H9 (cell line): Measurements from ENCODE around the gene GARIN5A. TPM values are rescaled to one million over a fixed set of nuclear protein-coding genes. Genes with fewer than 3 reads are reported as not detected.

Source experiments
- DNase-seq: peaks from one replicate; pipeline ENCODE4 v3.0.0-alpha.2; 2017
- H2AFZ ChIP-seq: one replicate; pipeline ENCODE4 v1.6.1; 2013; ENCODE audit warnings: mild to moderate bottlenecking, low read length, control low read depth, moderate library complexity
- H2AK5ac ChIP-seq: 2 replicates; pipeline ENCODE4 v1.6.1; 2013; ENCODE audit warnings: low read length, control low read depth, mixed read lengths; ENCODE audit not compliant: insufficient read length
- H2BK120ac ChIP-seq: one replicate; pipeline ENCODE4 v1.6.1; 2013; ENCODE audit warnings: low read depth, mild to moderate bottlenecking, low read length, control low read depth, inconsistent platforms; ENCODE audit not compliant: poor library complexity, severe bottlenecking
- H2BK12ac ChIP-seq: 2 replicates; pipeline ENCODE4 v1.6.1; 2013; ENCODE audit warnings: low read length, control low read depth, mixed read lengths, low read depth; ENCODE audit not compliant: insufficient read length
- H2BK15ac ChIP-seq: 2 replicates; pipeline ENCODE4 v1.6.1; 2013; ENCODE audit warnings: low read depth, low read length, control low read depth
- H2BK20ac ChIP-seq: one replicate; pipeline ENCODE4 v1.6.1; 2013; ENCODE audit warnings: low read depth, mild to moderate bottlenecking, low read length, control low read depth, inconsistent platforms; ENCODE audit not compliant: poor library complexity, severe bottlenecking
- H2BK5ac ChIP-seq: 2 replicates; pipeline ENCODE4 v1.6.1; 2013; ENCODE audit warnings: low read length, control low read depth, mixed read lengths; ENCODE audit not compliant: insufficient read length
- H3K14ac ChIP-seq: 2 replicates; pipeline ENCODE4 v1.6.1; 2013; ENCODE audit warnings: low read length, control low read depth; ENCODE audit not compliant: insufficient read depth
- H3K18ac ChIP-seq: 2 replicates; pipeline ENCODE4 v1.6.1; 2013; ENCODE audit warnings: low read depth, mild to moderate bottlenecking, mixed read lengths, low read length, control low read depth; ENCODE audit not compliant: insufficient read length
- H3K23ac ChIP-seq: 2 replicates; pipeline ENCODE4 v1.6.1; 2013; ENCODE audit warnings: low read length, control low read depth, mixed read lengths, low read depth; ENCODE audit not compliant: insufficient read length
- H3K23me2 ChIP-seq: 2 replicates; pipeline ENCODE4 v1.6.1; 2013; ENCODE audit warnings: low read depth, mild to moderate bottlenecking, mixed read lengths, low read length, control low read depth; ENCODE audit not compliant: insufficient read length, poor library complexity, severe bottlenecking
- H3K27ac ChIP-seq: 2 replicates; pipeline ENCODE4 v1.5.1; 2013; ENCODE audit warnings: low read length, control low read depth, mixed read lengths, low read depth; ENCODE audit not compliant: insufficient read length
- H3K27me3 ChIP-seq: 2 replicates; pipeline ENCODE4 v1.6.1; 2013; ENCODE audit warnings: low read length, control low read depth, inconsistent platforms; ENCODE audit not compliant: insufficient read depth
- H3K4ac ChIP-seq: 2 replicates; pipeline ENCODE4 v1.6.1; 2013; ENCODE audit warnings: low read depth, mild to moderate bottlenecking, control low read depth, inconsistent platforms, low read length, moderate library complexity
- H3K4me1 ChIP-seq: 2 replicates; pipeline ENCODE4 v1.6.1; 2013; ENCODE audit warnings: low read length, control low read depth, inconsistent platforms; ENCODE audit not compliant: insufficient read depth
- H3K4me2 ChIP-seq: 2 replicates; pipeline ENCODE4 v1.6.1; 2013; ENCODE audit warnings: low read length, control low read depth, mixed read lengths; ENCODE audit not compliant: insufficient read length, insufficient read depth
- H3K56ac ChIP-seq: 2 replicates; pipeline ENCODE4 v1.6.1; 2013; ENCODE audit warnings: low read depth, mild to moderate bottlenecking, mixed read lengths, low read length, control low read depth; ENCODE audit not compliant: insufficient read length
- H3K79me1 ChIP-seq: 2 replicates; pipeline ENCODE4 v1.6.1; 2013; ENCODE audit warnings: low read depth, mild to moderate bottlenecking, moderate library complexity, low read length, control low read depth, inconsistent platforms; ENCODE audit not compliant: insufficient read depth, poor library complexity, severe bottlenecking
- H3K79me2 ChIP-seq: 2 replicates; pipeline ENCODE4 v1.6.1; 2013; ENCODE audit warnings: low read length, control low read depth, inconsistent platforms; ENCODE audit not compliant: insufficient read depth
- H3K9ac ChIP-seq: 2 replicates; pipeline ENCODE4 v1.6.1; 2013; ENCODE audit warnings: low read length, control low read depth, mixed read lengths; ENCODE audit not compliant: insufficient read length; ENCODE audit errors: extremely low read depth
- H3K9me3 ChIP-seq: one replicate; pipeline ENCODE4 v1.6.1; 2013; ENCODE audit warnings: low read depth, low read length, inconsistent platforms; ENCODE audit not compliant: control insufficient read depth
- H3T11ph ChIP-seq: one replicate; pipeline ENCODE4 v1.6.1; 2013; ENCODE audit warnings: mild to moderate bottlenecking, low read length, control low read depth, inconsistent platforms
- H4K20me1 ChIP-seq: one replicate; pipeline ENCODE4 v1.6.1; 2013; ENCODE audit not compliant: control insufficient read depth, insufficient read length, insufficient read depth
- H4K5ac ChIP-seq: 2 replicates; pipeline ENCODE4 v1.6.1; 2013; ENCODE audit warnings: low read depth, mild to moderate bottlenecking, mixed read lengths, low read length, control low read depth; ENCODE audit not compliant: insufficient read length
- H4K8ac ChIP-seq: replicated peaks from 2 replicates; pipeline ENCODE4 v1.6.1; 2013; ENCODE audit warnings: low read length, control low read depth, mixed read lengths, low read depth; ENCODE audit not compliant: insufficient read length
- H4K91ac ChIP-seq: 2 replicates; pipeline ENCODE4 v1.6.1; 2013; ENCODE audit warnings: low read depth, mild to moderate bottlenecking, moderate library complexity, mixed read lengths, low read length, control low read depth; ENCODE audit not compliant: insufficient read length
- H3K27ac Mint-ChIP-seq, 3 experiments: 2 replicates in 2 of 3; 3 replicates in 1 of 3; pipeline ENCODE4 v1.8.0; 2020 to 2021; ENCODE audit warnings: mixed read lengths in 3 of 3, mild to moderate bottlenecking in 1 of 3, moderate library complexity in 1 of 3
- H3K27me3 Mint-ChIP-seq: 2 replicates; pipeline ENCODE4 v1.8.0; 2021; ENCODE audit warnings: low read depth, mild to moderate bottlenecking, moderate library complexity, mixed read lengths
- H3K36me3 Mint-ChIP-seq, 3 experiments: 2 replicates in 2 of 3; 3 replicates in 1 of 3; pipeline ENCODE4 v1.8.0; 2020 to 2021; ENCODE audit warnings: low read depth in 3 of 3, mixed read lengths in 3 of 3; ENCODE audit not compliant: insufficient read depth in 1 of 3
- H3K4me1 Mint-ChIP-seq, 2 experiments: 2 replicates each; pipeline ENCODE4 v1.8.0; 2020; ENCODE audit warnings: mixed read lengths in 2 of 2
- H3K4me3 Mint-ChIP-seq, 2 experiments: 2 replicates in 1 of 2; 3 replicates in 1 of 2; pipeline ENCODE4 v1.8.0; 2020 to 2021; ENCODE audit warnings: mild to moderate bottlenecking in 2 of 2, mixed read lengths in 2 of 2, moderate library complexity in 1 of 2
- H3K9me3 Mint-ChIP-seq, 2 experiments: 2 replicates in 1 of 2; 3 replicates in 1 of 2; pipeline ENCODE4 v1.8.0; 2020; ENCODE audit warnings: mild to moderate bottlenecking in 2 of 2, mixed read lengths in 2 of 2, moderate library complexity in 1 of 2
- WGBS: extraction: QIAGEN DNeasy Blood & Tissue Kit; methylation state at CpG from one replicate; pipeline ENCODE4 v1.1.7; 2013; ENCODE audit warnings: missing lambda C conversion rate, low lambda C conversion rate, mixed read lengths; ENCODE audit not compliant: insufficient read length; ENCODE audit errors: extremely low coverage; 5-methylcytosine and 5-hydroxymethylcytosine counted together
- total RNA-seq: library from RNA; stranded (reverse); gene quantifications from 2 replicates; pipeline ENCODE4 v1.2.1, GENCODE V29; 2021
- TF ChIP-seq, protein P1 (sequence below): fragments of 200-600 bp; sonication (generic); conservative IDR thresholded peaks from 3 replicates; pipeline ENCODE4 v1.8.0; 2021; ENCODE audit warnings: antibody characterized with exemption, mild to moderate bottlenecking

Gene GARIN5A
- total RNA-seq, 1 experiment from 2014 or later = 9.5 TPM

DNA sequence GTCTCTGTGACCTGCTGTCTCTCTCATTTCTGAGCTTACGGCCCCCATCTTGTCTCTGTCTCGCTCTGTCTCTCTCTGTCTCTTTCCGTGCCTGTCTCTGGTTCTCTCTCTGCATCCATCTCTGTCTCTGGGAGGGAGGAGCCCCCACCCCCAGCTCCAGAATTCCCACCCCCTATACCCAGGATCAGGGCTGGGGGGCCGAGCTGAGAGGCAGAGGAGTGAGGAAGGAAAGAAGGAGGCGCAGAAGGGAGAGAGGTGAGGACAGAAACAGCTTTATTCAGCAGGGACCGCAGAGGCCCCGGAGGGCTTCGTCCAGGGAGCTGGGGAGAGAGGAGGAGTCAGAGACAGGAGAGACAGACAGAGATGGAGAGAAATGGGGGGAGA, 20.4 kb upstream of the GARIN5A start:
- H3K9me3 Mint-ChIP-seq = no peaks in the 10 kb centered on the region
- H3K27me3 Mint-ChIP-seq = peaks cover 54% of the 10 kb centered on the region
- peak overlapping the region in 1 of 2 experiments; percentile 8; a peak in 2 of 5 replicates for H3K4me3 Mint-ChIP-seq
- Histone ChIP-seq H4K20me1 (no peaks in the 10 kb centered on the region), H2BK5ac (no peak overlapping the region), H4K8ac (no peak overlapping the region), H3K79me1 (no peaks in the 10 kb centered on the region), H3K4ac (no peak overlapping the region), H2BK120ac (no peak overlapping the region), H3K27ac (no peak overlapping the region), H3K23me2 (peaks cover 8% of the 10 kb centered on the region), H3T11ph (no peak overlapping the region), H3K23ac (no peak overlapping the region), H3K4me2 (no peak overlapping the region), H3K18ac (no peak overlapping the region), H2BK15ac (no peak overlapping the region), H3K9ac (no peak overlapping the region), H3K4me1 (peaks cover under 1% of the 10 kb centered on the region; the same call in 1 of the 2 replicates), H2AK5ac (no peak overlapping the region), H4K91ac (no peak overlapping the region), H2AFZ (no peak overlapping the region), H3K27me3 (peaks cover 30% of the 10 kb centered on the region; the same call in 1 of the 2 replicates), H2BK20ac (no peak overlapping the region), H3K14ac (no peak overlapping the region), H2BK12ac (no peak overlapping the region), H3K79me2 (no peaks in the 10 kb centered on the region), H3K56ac (no peak overlapping the region), H3K9me3 (no peaks in the 10 kb centered on the region), H4K5ac (no peak overlapping the region)
- TF ChIP-seq, protein P1, sequence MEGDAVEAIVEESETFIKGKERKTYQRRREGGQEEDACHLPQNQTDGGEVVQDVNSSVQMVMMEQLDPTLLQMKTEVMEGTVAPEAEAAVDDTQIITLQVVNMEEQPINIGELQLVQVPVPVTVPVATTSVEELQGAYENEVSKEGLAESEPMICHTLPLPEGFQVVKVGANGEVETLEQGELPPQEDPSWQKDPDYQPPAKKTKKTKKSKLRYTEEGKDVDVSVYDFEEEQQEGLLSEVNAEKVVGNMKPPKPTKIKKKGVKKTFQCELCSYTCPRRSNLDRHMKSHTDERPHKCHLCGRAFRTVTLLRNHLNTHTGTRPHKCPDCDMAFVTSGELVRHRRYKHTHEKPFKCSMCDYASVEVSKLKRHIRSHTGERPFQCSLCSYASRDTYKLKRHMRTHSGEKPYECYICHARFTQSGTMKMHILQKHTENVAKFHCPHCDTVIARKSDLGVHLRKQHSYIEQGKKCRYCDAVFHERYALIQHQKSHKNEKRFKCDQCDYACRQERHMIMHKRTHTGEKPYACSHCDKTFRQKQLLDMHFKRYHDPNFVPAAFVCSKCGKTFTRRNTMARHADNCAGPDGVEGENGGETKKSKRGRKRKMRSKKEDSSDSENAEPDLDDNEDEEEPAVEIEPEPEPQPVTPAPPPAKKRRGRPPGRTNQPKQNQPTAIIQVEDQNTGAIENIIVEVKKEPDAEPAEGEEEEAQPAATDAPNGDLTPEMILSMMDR = no peak
- H3K27ac Mint-ChIP-seq = no peak overlapping the region
- no CpG with 5 or more reads among the region's 8 CpGs for WGBS
- no peak for DNase-seq
- peaks cover 6 to 16% of the 10 kb centered on the region in 2 experiments for H3K4me1 Mint-ChIP-seq
- no peaks in the 10 kb centered on the region; a peak in 3 of 7 replicates for H3K36me3 Mint-ChIP-seq
